Measurements from ENCODE around the gene B3GAT3.

- TF ChIP-seq CTCF (IDR thresholded peaks at IDR 0.05) (no peak), POLR2A (IDR thresholded peaks at IDR 0.05) (no peak)
Observed at GRCh38 chr11:62656796-62657429, 35.1 kb upstream of the B3GAT3 start.
